ENCODE measurements around the gene SH3GL3. TPM values are rescaled to one million over a fixed set of nuclear protein-coding genes. Genes with fewer than 3 reads are reported as not detected.

The SH3GL3 gene
- total and polyA plus RNA-seq, 2 of the 4 experiments (the other 2 are of a cell fraction), result not detected

- no peak overlapping the region for H2AFZ ChIP-seq (replicated peaks; ENCODE audit: low read length, poor library complexity)
- no peak for ATAC-seq (ENCODE audit: low read depth)
- ChIA-PET CTCF (no interaction called here), POLR2A (ENCODE audit: unreplicated experiment) (no interaction called here)
- H3K4me2 ChIP-seq (ENCODE audit: low read depth, low read length), result no peak overlapping the region
- H3K56ac ChIP-seq (ENCODE audit: extremely low read depth, insufficient read depth, low read length), result no peak overlapping the region
- H4K8ac ChIP-seq (ENCODE audit: low read depth in 2 of 2, low read length in 2 of 2), result no peak overlapping the region
- no peak overlapping the region for H3K18ac ChIP-seq (ENCODE audit: low read depth, low read length)
- DNase-seq, result no peak
- no peak overlapping the region for H2BK15ac ChIP-seq (ENCODE audit: low read depth, low read length)
- H3K14ac ChIP-seq (replicated peaks; ENCODE audit: low read depth, low read length), result no peak overlapping the region
- H2AK9ac ChIP-seq (replicated peaks; ENCODE audit: low read depth, low read length, poor library complexity), result no peak overlapping the region
- H3K4ac ChIP-seq (ENCODE audit: low read depth, low read length), result no peak overlapping the region
- H2BK20ac ChIP-seq (ENCODE audit: low read depth, low read length), result no peak overlapping the region
- dilution Hi-C loops (cut with HindIII; ENCODE audit: low sequenced_read_pairs, unreplicated experiment), result no loop called here
- in situ Hi-C loops (cut with MboI; ENCODE audit: low sequenced_read_pairs), result no loop called here
- H2AK5ac ChIP-seq (ENCODE audit: low read depth, low read length), result no peak overlapping the region
- H3K36me3 ChIP-seq (ENCODE audit: control insufficient read depth, insufficient read depth, low read length), result no peaks in the 10 kb centered on the region
- no peak overlapping the region for H3K4me3 ChIP-seq (ENCODE audit: insufficient read depth, low read depth, low read length)
- H4K5ac ChIP-seq (ENCODE audit: low read depth, low read length), result no peak overlapping the region
- no peaks in the 10 kb centered on the region for H3K4me1 ChIP-seq (ENCODE audit: control insufficient read depth, insufficient read depth, low read length)
- intact Hi-C loops (cut with micrococcal nuclease), result no loop called here
- H3K9me1 ChIP-seq (ENCODE audit: insufficient read depth, low read length), result no peaks in the 10 kb centered on the region
- no peak for TF ChIP-seq ELK1 (IDR thresholded peaks at IDR 0.05; ENCODE audit: borderline replicate concordance, low read depth, low read length)
- no peak for TF ChIP-seq RAD21 (IDR thresholded peaks at IDR 0.05; ENCODE audit: low read length)
- TF ChIP-seq MXI1 (IDR thresholded peaks at IDR 0.05; ENCODE audit: borderline replicate concordance, low read depth, low read length), result no peak
- TF ChIP-seq POLR2A (IDR thresholded peaks at IDR 0.05; ENCODE audit: low read depth, low read length), result no peak
- TF ChIP-seq RCOR1 (IDR thresholded peaks at IDR 0.05; ENCODE audit: insufficient replicate concordance, low read length), result no peak
- TF ChIP-seq FOS (IDR thresholded peaks at IDR 0.05; ENCODE audit: low read depth, low read length), result no peak
- TF ChIP-seq CHD1 (IDR thresholded peaks at IDR 0.05; ENCODE audit: low read depth, low read length), result no peak
- no peak for TF ChIP-seq NFE2L2 (IDR thresholded peaks at IDR 0.05; ENCODE audit: low read depth, low read length)
- no peak for TF ChIP-seq MAZ (IDR thresholded peaks at IDR 0.05; ENCODE audit: borderline replicate concordance, low read depth, low read length)
- no peak for TF ChIP-seq BHLHE40 (IDR thresholded peaks at IDR 0.05; ENCODE audit: low read depth, low read length)
- no peak for TF ChIP-seq CTCF (conservative IDR thresholded peaks at IDR 0.05; ENCODE audit: low read depth, low read length)
- TF ChIP-seq CEBPB (IDR thresholded peaks at IDR 0.05; ENCODE audit: low read depth, low read length), result no peak
- no peak for TF ChIP-seq MAFK (IDR thresholded peaks at IDR 0.05; ENCODE audit: low read depth, low read length)
- no peak for TF ChIP-seq SMC3 (IDR thresholded peaks at IDR 0.05; ENCODE audit: low read depth, low read length)
- no peak for TF ChIP-seq USF2 (IDR thresholded peaks at IDR 0.05; ENCODE audit: low read depth, low read length)
- TF ChIP-seq RFX5 (IDR thresholded peaks at IDR 0.05; ENCODE audit: low read depth, low read length), result no peak
- no peaks in the 10 kb centered on the region for H3K9me3 ChIP-seq (ENCODE audit: control insufficient read depth, insufficient read depth, low read length)
- H4K91ac ChIP-seq (ENCODE audit: insufficient read depth, low read depth, low read length), result no peak overlapping the region
- H3K79me1 ChIP-seq (ENCODE audit: low read depth in 1 of 2, low read length in 2 of 2), result no peaks in the 10 kb centered on the region
- H3K9ac ChIP-seq (ENCODE audit: low read depth, low read length), result no peak overlapping the region
- H3K27ac ChIP-seq (ENCODE audit: insufficient read depth, low read length), result no peak overlapping the region
- H4K20me1 ChIP-seq (ENCODE audit: insufficient read depth, low read length), result no peaks in the 10 kb centered on the region
- H3K27me3 ChIP-seq (ENCODE audit: control insufficient read depth, insufficient read depth, low read length), result no peaks in the 10 kb centered on the region
- BruUV-seq (replicated peaks), result no TSS peak
- H2BK120ac ChIP-seq (ENCODE audit: low read depth, low read length), result no peak overlapping the region
- H2BK5ac ChIP-seq (ENCODE audit: low read depth, low read length, poor library complexity, severe bottlenecking), result no peak overlapping the region
- no peak overlapping the region for H3K23ac ChIP-seq (ENCODE audit: low read depth, low read length)
Observed at GRCh38 chr15:83546512-83546888, 99.4 kb downstream of the SH3GL3 start.
